Breast epithelium (tissue), 4 donors: ENCODE results near the gene CPED1. TPM values are rescaled to one million over a fixed set of nuclear protein-coding genes. Genes with fewer than 3 reads are reported as not detected.

ENCODE experiments used
- DNase-seq, 2 donors: peaks; one replicate each; pipeline ENCODE4 v3.0.0-alpha.2; 2019; ENCODE audit warnings: low spot score in 2 of 2
- H3K27ac ChIP-seq, 2 donors: fragments of 200-600 bp; sonication (generic) in 1 of 2; one replicate each; pipeline ENCODE4 v1.5.1; 2016 to 2019; ENCODE audit warnings: mild to moderate bottlenecking in 1 of 2
- H3K27me3 ChIP-seq, 2 donors: fragments of 200-600 bp; sonication (generic) in 1 of 2; one replicate each; pipeline versions ENCODE4 v1.5.1 to v1.6.0; 2017 to 2019; ENCODE audit warnings: control low read depth in 1 of 2, mild to moderate bottlenecking in 1 of 2
- H3K36me3 ChIP-seq: fragments of 200-600 bp; one replicate; pipeline ENCODE4 v1.5.1; 2019
- H3K4me1 ChIP-seq, 2 donors: fragments of 200-600 bp; sonication (generic); one replicate each; pipeline ENCODE4 v1.5.1; 2016 to 2019; ENCODE audit warnings: control low read depth in 1 of 2
- H3K4me3 ChIP-seq, 3 donors: fragments of 200-600 bp; sonication (generic); 1 replicate in 2 of 3; 2 replicates in 1 of 3; pipeline ENCODE4 v1.5.1; 2016 to 2019; ENCODE audit warnings: mild to moderate bottlenecking in 3 of 3, moderate library complexity in 2 of 3
- H3K9me3 ChIP-seq, 2 donors: fragments of 200-600 bp; sonication (generic) in 1 of 2; one replicate each; pipeline ENCODE4 v1.5.1; 2016 to 2019; ENCODE audit warnings: control low read depth in 1 of 2
- CTCF ChIP-seq, 3 donors: fragments of 450-650 bp; IDR thresholded peaks; one replicate each; pipeline ENCODE4 v1.5.1; 2016 to 2017; ENCODE audit warnings: antibody characterized with exemption in 3 of 3, mild to moderate bottlenecking in 3 of 3, moderate library complexity in 3 of 3
- POLR2A ChIP-seq: fragments of 450-650 bp; IDR thresholded peaks from one replicate; pipeline ENCODE4 v1.6.1; 2016; ENCODE audit warnings: antibody characterized with exemption, mild to moderate bottlenecking, moderate library complexity
- POLR2AphosphoS5 ChIP-seq, 3 donors: sonication (generic); formaldehyde crosslinking; IDR thresholded peaks; one replicate each; pipeline ENCODE4 v1.6.1; 2017; ENCODE audit warnings: antibody characterized with exemption in 3 of 3
- intact Hi-C: fragments of 100-400 bp; cut with DNase I; formaldehyde crosslinking; loops from one replicate; pipeline ENCODE4 v1.15.1; 2023; ENCODE audit warnings: low total_unique reads
- total RNA-seq, 3 donors: library from RNA; depleted of rRNA; stranded (reverse); fragments of >200 nt; gene quantifications; one replicate each; pipeline ENCODE4 v1.1.0, GENCODE V29; 2016

CPED1 gene
- total RNA-seq, 3 donors from 2014 or later = 14.3 to 29.3 (median 15.4) TPM

GRCh38 chr7:121166916-121167315, 178.4 kb downstream of the CPED1 start:
- H3K36me3 ChIP-seq = no peaks in the 10 kb centered on the region
- no peaks in the 10 kb centered on the region for H3K9me3 ChIP-seq
- H3K27me3 ChIP-seq = no peaks in the 10 kb centered on the region
- intact Hi-C loops = no loop called here
- H3K27ac ChIP-seq = no peak overlapping the region
- TF ChIP-seq POLR2A (no peak), CTCF (IDR thresholded peaks at IDR 0.05) (no peak), POLR2AphosphoS5 (IDR thresholded peaks at IDR 0.05) (no peak)
- H3K4me3 ChIP-seq = no peak overlapping the region
- DNase-seq = no peak
- no peaks in the 10 kb centered on the region for H3K4me1 ChIP-seq

DNA sequence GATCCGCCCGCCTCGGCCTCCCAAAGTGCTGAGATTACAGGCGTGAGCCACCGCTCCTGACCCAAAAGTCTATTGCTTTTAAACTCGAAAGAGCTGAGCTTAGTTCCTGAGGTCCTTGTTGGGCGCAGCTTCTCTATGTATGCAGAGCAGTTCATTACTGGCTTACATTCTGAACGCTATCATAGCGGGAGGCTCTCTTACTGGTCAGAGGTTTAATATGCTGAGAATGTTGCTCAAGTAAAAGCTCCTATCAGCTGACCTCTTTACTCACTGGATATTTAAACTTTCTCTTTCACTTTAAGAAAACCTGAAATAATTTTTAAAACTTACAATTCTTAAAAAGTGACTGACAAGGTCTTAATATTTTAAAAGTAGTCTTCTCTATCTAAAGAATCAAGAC, 179.5 kb downstream of the CPED1 start:
- H3K4me3 ChIP-seq = no peak overlapping the region
- H3K4me1 ChIP-seq = no peaks in the 10 kb centered on the region
- no peak for TF ChIP-seq CTCF (IDR thresholded peaks at IDR 0.05)
- TF ChIP-seq POLR2A = no peak
- no peaks in the 10 kb centered on the region for H3K36me3 ChIP-seq
- no peak overlapping the region for H3K27ac ChIP-seq
- no peaks in the 10 kb centered on the region for H3K9me3 ChIP-seq
- intact Hi-C loops = no loop called here
- no peak for DNase-seq
- no peaks in the 10 kb centered on the region for H3K27me3 ChIP-seq

DNA sequence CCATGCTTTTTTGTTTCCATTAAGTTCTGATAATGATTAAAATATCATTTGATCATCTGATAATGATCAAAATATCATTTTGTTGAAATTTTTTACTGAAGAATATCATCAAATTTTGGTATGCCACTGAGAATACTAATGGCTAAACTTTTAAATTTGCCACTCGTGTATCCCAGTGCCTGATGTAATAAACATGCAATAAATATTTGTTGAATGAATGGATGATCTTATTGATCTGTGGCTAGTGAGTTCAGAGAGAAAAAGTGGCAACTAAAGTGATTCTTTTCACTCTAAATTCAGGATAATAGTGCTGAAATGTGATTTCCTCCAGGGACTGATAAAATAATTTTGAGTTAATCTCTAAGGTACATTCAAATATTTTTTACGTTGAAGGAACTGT, 181.0 kb downstream of the CPED1 start:
- H3K27me3 ChIP-seq = no peaks in the 10 kb centered on the region
- intact Hi-C loops = no loop called here
- DNase-seq = no peak
- H3K4me3 ChIP-seq = no peak overlapping the region
- no peak for TF ChIP-seq POLR2A
- no peak for TF ChIP-seq POLR2AphosphoS5 (IDR thresholded peaks at IDR 0.05)
- TF ChIP-seq CTCF (IDR thresholded peaks at IDR 0.05) = no peak
- H3K27ac ChIP-seq = no peak overlapping the region
- H3K9me3 ChIP-seq = no peaks in the 10 kb centered on the region
- H3K4me1 ChIP-seq = no peaks in the 10 kb centered on the region
- no peaks in the 10 kb centered on the region for H3K36me3 ChIP-seq

GRCh38 chr7:121172484-121172883, 184.0 kb downstream of the CPED1 start:
- no peaks in the 10 kb centered on the region for H3K27me3 ChIP-seq
- H3K36me3 ChIP-seq = no peaks in the 10 kb centered on the region
- no peaks in the 10 kb centered on the region for H3K9me3 ChIP-seq
- H3K4me3 ChIP-seq = no peak overlapping the region
- no peak overlapping the region for H3K27ac ChIP-seq
- no peak for DNase-seq
- no peaks in the 10 kb centered on the region for H3K4me1 ChIP-seq
- TF ChIP-seq POLR2A (no peak), POLR2AphosphoS5 (IDR thresholded peaks at IDR 0.05) (no peak), CTCF (IDR thresholded peaks at IDR 0.05) (no peak)
- intact Hi-C loops = no loop called here

GRCh38 chr7:121175826-121176225, 187.3 kb downstream of the CPED1 start:
- no peaks in the 10 kb centered on the region for H3K4me1 ChIP-seq
- TF ChIP-seq POLR2AphosphoS5 (IDR thresholded peaks at IDR 0.05) (no peak), CTCF (IDR thresholded peaks at IDR 0.05) (no peak), POLR2A (no peak)
- H3K27ac ChIP-seq = no peak overlapping the region
- H3K4me3 ChIP-seq = no peak overlapping the region
- H3K27me3 ChIP-seq = no peaks in the 10 kb centered on the region
- no peaks in the 10 kb centered on the region for H3K9me3 ChIP-seq
- no peaks in the 10 kb centered on the region for H3K36me3 ChIP-seq
- DNase-seq = no peak
- intact Hi-C loops = no loop called here
